NCI-H2081 treated with DMSO at 0.1 percent for 48 hours (cell line): ENCODE data around the gene RPL35.
A peak's percentile ranks its signal among the peaks of the same experiment; 100 is the strongest.

Experiments used
- DNase-seq: peaks from one replicate; lab custom pipeline; 2025; lab: John Stamatoyannopoulos, UW

The RPL35 gene

GRCh38 chr9:124861342-124862229 is at the start of gene RPL35, which contains the start of gene ARPC5L:
Gene RPL35 (minus strand): TSS chr9:124861957. CDS start chr9:124861912, 45 bp downstream.
Gene ARPC5L (plus strand): TSS chr9:124862130. CDS start chr9:124869291, 7,161 bp downstream.
- DNase-seq = peak; percentile 71

DNA sequence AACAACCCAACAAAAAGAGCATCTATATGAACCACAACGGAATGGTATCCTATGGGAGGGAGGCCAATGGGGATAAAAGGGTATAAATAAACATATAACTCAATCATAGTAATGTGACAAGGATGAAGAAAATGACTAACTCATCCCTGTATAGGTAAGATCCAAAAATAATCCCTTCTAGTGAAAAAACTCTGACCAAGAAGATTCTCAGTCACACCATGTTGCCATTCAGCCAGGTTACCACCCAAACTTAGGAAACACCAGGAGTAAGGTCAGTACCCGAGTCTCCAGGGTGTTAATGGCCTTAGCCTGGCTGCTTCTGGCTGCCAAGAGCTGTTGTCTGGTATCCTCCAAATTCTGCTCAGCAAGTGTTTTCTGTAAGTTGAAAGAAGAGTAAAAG is 46.3 kb upstream of the RPL35 start:
- DNase-seq = no peak

- DNase-seq = no peak
Observed at GRCh38 chr9:124906966-124907365, 45.2 kb upstream of the RPL35 start.

GRCh38 chr9:124899845-124900244 is 38.1 kb upstream of the RPL35 start:
- DNase-seq = no peak

- DNase-seq = no peak
Observed at GRCh38 chr9:124897570-124898460, 36.1 kb upstream of the RPL35 start.

DNA sequence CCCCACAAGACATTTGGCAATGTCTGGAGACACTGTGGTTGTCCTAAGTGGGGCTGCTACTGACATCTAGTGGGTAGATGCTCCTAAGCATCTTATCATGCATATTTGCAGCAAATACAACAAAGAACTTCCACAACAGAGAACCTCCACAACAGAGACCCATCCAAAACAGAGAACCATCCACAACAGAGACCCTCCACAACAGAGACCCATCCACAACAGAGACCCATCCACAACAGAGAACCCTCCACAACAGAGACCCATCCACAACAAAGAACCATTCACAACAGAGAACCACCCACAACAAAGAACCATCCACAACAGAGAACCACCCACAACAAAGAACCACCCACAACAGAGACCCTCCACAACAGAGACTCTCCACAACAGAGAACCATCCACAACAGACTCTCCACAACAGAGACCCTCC is 33.0 kb upstream of the RPL35 start:
- DNase-seq = no peak

GRCh38 chr9:124894035-124894740 is 32.4 kb upstream of the RPL35 start:
- DNase-seq = no peak

DNA sequence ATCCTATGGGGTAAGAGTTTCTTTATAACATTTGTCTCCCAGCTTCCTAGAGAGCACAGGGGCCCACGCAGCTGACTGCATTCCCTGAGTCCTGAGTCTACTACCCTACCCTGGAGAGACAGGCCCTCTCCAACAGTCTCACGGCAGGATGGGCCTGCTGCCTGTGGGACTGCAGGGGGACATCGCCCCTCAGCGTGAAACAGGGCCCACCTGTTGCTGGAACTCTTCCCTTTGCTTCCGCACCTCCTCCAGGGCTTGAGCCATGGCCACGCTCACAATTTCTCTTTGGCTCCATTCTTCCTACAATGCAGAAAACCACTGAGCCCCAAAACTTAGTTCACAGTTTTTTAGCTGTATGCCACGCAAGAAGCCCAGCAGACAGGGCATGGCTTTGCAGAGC is 28.4 kb upstream of the RPL35 start:
- no peak for DNase-seq

DNA sequence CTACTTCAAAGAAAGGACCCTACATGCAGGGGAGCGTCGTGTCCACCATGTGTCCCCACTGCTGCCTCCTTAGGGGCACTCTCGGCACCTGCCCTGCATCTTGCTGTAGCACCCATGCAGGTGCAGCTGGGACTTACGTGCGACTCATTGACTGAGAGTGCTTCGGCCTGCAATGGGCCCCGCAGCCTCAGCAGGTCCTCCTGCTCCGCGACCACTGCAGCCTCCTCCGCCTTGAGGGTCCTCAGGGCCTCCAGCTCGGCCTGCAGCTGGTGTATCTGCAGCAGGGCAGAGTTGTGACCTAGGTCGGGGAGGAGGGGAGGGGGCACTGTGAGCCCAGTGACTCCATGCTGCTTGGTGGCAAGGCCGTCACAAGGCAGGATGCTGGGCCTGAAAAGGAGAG is 27.2 kb upstream of the RPL35 start:
- DNase-seq = no peak

GRCh38 chr9:124887832-124888231 is 26.1 kb upstream of the RPL35 start:
- DNase-seq = no peak

DNA sequence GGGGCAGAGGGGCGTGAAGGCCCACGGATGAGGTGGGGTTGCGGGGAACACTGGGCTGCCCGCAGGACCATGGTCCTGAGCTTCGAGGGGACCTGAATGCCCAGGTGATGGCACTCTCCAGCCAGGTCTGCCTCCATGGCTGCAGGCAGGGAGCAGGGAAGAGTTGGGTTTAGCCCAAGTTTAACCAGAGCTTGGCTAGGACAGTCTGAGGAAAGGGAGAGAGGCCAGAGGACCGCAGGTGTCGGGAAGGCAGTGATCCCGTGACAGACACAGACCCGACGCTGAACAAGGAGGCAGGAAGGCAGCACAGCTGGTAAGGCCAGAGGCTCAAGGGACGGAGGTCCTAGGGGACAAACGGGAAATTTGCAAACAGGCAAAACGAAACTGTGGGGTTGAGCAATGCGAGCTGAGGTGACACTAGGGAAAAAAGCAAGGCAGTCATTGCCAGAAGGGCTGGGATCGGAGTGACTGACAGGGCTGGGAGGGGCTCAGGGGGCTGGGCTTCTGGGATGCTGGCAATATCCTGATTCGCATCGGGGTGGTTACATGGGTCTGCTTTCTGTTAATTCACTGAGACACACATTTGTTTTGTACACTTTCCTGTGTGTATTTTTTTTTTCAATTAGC is 25.2 kb upstream of the RPL35 start:
- DNase-seq = no peak

DNA sequence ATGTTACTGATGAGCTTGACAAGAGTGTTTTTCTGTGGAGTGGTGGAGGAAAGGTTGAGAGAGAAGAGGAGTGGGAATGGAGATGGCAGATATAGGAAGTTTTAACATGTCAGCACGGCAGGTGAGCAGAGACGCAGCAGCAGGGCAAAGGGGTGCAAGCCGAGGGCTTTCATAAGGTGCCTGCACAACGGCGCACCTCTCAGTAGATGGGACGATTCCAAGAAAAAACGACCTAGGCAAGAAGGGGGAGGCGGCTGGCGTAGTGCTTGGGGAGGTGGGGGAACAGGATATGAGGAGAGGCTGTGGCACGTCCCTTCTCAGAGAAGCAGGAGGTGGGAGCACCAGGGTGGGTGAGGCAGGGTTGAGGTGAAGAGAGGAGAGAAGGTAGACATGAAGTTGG is 24.7 kb upstream of the RPL35 start:
- DNase-seq = no peak

- DNase-seq = no peak
Observed at GRCh38 chr9:124885551-124885950, 23.8 kb upstream of the RPL35 start.

- no peak for DNase-seq
Observed at GRCh38 chr9:124884376-124884775, 22.6 kb upstream of the RPL35 start.

- DNase-seq = no peak
Observed at GRCh38 chr9:124882231-124882630, 20.5 kb upstream of the RPL35 start.

- DNase-seq = no peak
Observed at GRCh38 chr9:124881138-124881743, 19.5 kb upstream of the RPL35 start.

DNA sequence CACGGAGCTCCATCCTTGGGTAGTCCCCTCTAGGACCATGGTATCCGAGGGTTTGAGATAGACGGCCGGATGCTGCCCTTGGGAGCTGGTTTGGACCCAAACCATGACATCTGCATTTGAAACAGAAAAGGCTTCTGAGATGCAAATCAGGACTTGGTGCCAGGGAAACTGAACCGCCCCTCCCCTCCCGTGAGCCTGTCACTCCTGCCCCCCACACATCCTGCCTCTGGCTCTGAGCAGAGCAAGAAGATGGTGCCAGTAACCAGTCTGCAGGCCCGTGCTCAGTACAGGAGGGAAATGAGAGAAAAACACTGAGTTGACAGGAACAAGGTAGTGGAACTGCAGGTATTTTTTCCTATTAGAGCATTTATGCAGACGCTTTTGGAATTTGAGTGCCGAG is 18.7 kb upstream of the RPL35 start:
- DNase-seq = no peak

DNA sequence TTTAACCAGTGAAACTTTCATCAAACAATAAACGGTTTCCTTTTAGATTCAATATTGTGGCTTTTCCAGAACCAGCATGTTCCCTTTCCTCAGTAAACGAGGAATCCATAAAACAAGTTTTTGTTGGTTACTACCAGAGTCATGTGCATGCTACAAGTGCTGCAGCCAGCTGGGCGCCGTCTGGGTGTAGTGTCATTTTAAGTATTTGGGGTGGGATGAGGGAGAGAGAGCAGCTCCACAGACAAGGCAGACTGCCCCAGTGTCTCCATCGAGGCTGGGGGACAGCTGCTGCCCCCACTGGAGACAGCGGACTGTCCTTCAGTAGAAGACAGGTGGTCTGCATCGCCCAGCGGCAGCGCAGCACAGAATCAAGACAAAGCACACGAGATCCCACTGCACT is 17.5 kb upstream of the RPL35 start:
- DNase-seq = no peak

GRCh38 chr9:124878518-124878917 is 16.8 kb upstream of the RPL35 start:
- no peak for DNase-seq

DNA sequence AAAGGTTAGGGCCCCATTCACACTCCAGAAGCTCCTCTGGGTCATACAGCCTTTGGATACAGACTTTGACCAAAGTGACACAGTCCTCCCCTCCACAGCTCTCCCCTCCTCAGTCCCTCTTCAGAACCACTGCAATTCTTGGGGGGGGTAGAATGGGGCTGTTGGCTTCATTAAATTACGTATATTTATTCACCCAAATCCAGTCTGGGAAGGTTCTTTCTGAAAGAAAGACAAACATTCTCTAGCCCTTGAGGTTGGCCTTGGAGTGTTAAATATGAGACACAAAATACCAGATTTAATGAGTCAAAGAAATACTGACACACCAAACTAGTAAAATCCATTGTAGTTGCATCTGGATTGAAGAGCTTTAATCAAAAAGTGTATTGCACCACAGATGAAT is 16.3 kb upstream of the RPL35 start:
- no peak for DNase-seq
